Suprapubic skin (tissue), 4 donors: ENCODE results near the gene PRRG4. TPM values are rescaled to one million over a fixed set of nuclear protein-coding genes. Genes with fewer than 3 reads are reported as not detected.

Experiments
- DNase-seq, 2 donors: peaks; one replicate each; pipeline ENCODE4 v3.0.0-alpha.2; 2019; ENCODE audit warnings: low spot score in 2 of 2
- H3K27ac ChIP-seq: fragments of 200-600 bp; sonication (generic); one replicate; pipeline ENCODE4 v1.5.1; 2019
- H3K27me3 ChIP-seq: fragments of 200-600 bp; sonication (generic); one replicate; pipeline ENCODE4 v1.5.1; 2019
- H3K36me3 ChIP-seq: fragments of 200-600 bp; sonication (generic); one replicate; pipeline ENCODE4 v1.5.1; 2019
- H3K4me1 ChIP-seq: fragments of 200-600 bp; sonication (generic); one replicate; pipeline ENCODE4 v1.5.1; 2019
- H3K4me3 ChIP-seq: fragments of 200-600 bp; sonication (generic); one replicate; pipeline ENCODE4 v1.5.1; 2019; ENCODE audit warnings: mild to moderate bottlenecking
- H3K9me3 ChIP-seq: fragments of 200-600 bp; sonication (generic); one replicate; pipeline ENCODE4 v1.5.1; 2019
- CTCF ChIP-seq, 2 donors: fragments of 200-600 bp in 1 of 2; fragments of 450-650 bp in 1 of 2; sonication (generic) in 1 of 2; IDR thresholded peaks; one replicate each; pipeline ENCODE4 v1.5.1; 2016 to 2019; ENCODE audit warnings: antibody characterized with exemption in 2 of 2, mild to moderate bottlenecking in 1 of 2, moderate library complexity in 1 of 2
- EP300 ChIP-seq: sonication (generic); formaldehyde crosslinking; IDR thresholded peaks from one replicate; pipeline ENCODE4 v1.6.1; 2017; ENCODE audit warnings: antibody characterized with exemption
- POLR2A ChIP-seq, 2 donors: fragments of 450-650 bp; IDR thresholded peaks; one replicate each; pipeline ENCODE4 v1.6.1; 2017; ENCODE audit warnings: antibody characterized with exemption in 2 of 2, mild to moderate bottlenecking in 2 of 2, moderate library complexity in 2 of 2
- POLR2AphosphoS5 ChIP-seq, 3 donors: sonication (generic); formaldehyde crosslinking; IDR thresholded peaks; one replicate each; pipeline ENCODE4 v1.6.1; 2017; ENCODE audit warnings: antibody characterized with exemption in 3 of 3
- WGBS: methylation state at CpG from one replicate; pipeline ENCODE4 v1.1.5; 2018; 5-methylcytosine and 5-hydroxymethylcytosine counted together
- total RNA-seq, 4 donors: library from RNA; depleted of rRNA; stranded (reverse); fragments of >200 nt; gene quantifications; one replicate each; pipeline ENCODE4 v1.1.0, GENCODE V29; 2016

Gene PRRG4
- total RNA-seq, 4 donors from 2014 or later: 17.5 to 36.8 (median 34.5) TPM

DNA sequence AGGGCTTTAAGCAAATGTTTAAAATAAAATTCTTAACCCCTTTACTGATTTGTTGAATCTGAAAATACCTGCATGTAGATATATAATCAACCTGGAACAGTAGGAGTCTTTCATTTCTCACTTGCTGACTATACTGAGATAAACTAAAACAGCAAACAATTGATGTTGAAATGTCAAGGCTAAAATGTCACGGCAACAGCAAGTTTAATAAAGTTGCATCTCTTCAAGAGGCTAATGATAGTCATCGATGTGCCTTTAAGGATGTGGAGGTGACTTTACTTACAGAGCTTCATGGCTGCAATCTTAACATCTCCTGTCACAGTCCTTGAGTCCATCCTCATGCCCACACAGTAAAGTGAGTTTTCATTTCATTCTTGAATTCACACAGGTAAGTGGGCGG lies 3.6 kb upstream of the PRRG4 start:
- Histone ChIP-seq H3K27me3 (no peaks in the 10 kb centered on the region), H3K36me3 (no peaks in the 10 kb centered on the region), H3K9me3 (no peaks in the 10 kb centered on the region), H3K27ac (no peak overlapping the region), H3K4me1 (peaks cover 20% of the 10 kb centered on the region), H3K4me3 (no peak overlapping the region)
- DNase-seq: no peak
- WGBS: 58% methylated on average over 3 of the region's 3 CpGs
- TF ChIP-seq EP300: no peak
- TF ChIP-seq POLR2AphosphoS5 (IDR thresholded peaks at IDR 0.05): no peak
- no peak for TF ChIP-seq POLR2A (IDR thresholded peaks at IDR 0.05)
- no peak for TF ChIP-seq CTCF (IDR thresholded peaks at IDR 0.05)

GRCh38 chr11:32827276-32827675 lies 2.5 kb upstream of the PRRG4 start:
- TF ChIP-seq POLR2AphosphoS5 (IDR thresholded peaks at IDR 0.05) (no peak), CTCF (IDR thresholded peaks at IDR 0.05) (no peak), EP300 (no peak), POLR2A (IDR thresholded peaks at IDR 0.05) (no peak)
- Histone ChIP-seq H3K27ac (no peak overlapping the region), H3K27me3 (no peaks in the 10 kb centered on the region), H3K4me3 (no peak overlapping the region), H3K36me3 (no peaks in the 10 kb centered on the region), H3K9me3 (no peaks in the 10 kb centered on the region), H3K4me1 (peaks cover 20% of the 10 kb centered on the region)
- 78% methylated on average over 1 of the region's 1 CpG for WGBS
- no peak for DNase-seq

GRCh38 chr11:32829157-32829679 lies 509 bp upstream of the PRRG4 start:
- Histone ChIP-seq H3K4me3 (peak overlapping the region; percentile 64), H3K36me3 (no peaks in the 10 kb centered on the region), H3K27ac (peak overlapping the region; percentile 83), H3K27me3 (no peaks in the 10 kb centered on the region), H3K4me1 (peaks cover 20% of the 10 kb centered on the region), H3K9me3 (no peaks in the 10 kb centered on the region)
- DNase-seq: no peak
- 3% methylated on average over 11 of the region's 12 CpGs for WGBS
- TF ChIP-seq POLR2A (IDR thresholded peaks at IDR 0.05) (no peak), CTCF (IDR thresholded peaks at IDR 0.05) (no peak), POLR2AphosphoS5 (IDR thresholded peaks at IDR 0.05) (no peak), EP300 (no peak)

DNA sequence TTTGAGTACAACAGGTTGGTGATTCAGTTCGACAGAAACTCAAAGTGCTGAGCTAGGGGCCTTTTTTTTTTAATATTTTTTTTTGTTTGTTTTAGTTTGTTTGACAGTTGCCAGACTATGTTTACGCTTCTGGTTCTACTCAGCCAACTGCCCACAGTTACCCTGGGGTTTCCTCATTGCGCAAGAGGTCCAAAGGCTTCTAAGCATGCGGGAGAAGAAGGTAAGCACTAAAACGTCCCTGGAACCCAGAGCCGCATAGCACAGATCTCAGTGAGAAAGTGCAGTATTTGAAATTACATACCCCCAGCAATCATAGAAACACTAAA lies 649 bp downstream of the PRRG4 start:
- no peaks in the 10 kb centered on the region for H3K9me3 ChIP-seq
- H3K36me3 ChIP-seq: no peaks in the 10 kb centered on the region
- 24% methylated on average over 6 of the region's 6 CpGs for WGBS
- H3K4me1 ChIP-seq: peaks cover 20% of the 10 kb centered on the region
- no peaks in the 10 kb centered on the region for H3K27me3 ChIP-seq
- TF ChIP-seq POLR2A (IDR thresholded peaks at IDR 0.05): no peak
- TF ChIP-seq POLR2AphosphoS5 (IDR thresholded peaks at IDR 0.05): no peak
- no peak for TF ChIP-seq CTCF (IDR thresholded peaks at IDR 0.05)
- no peak for TF ChIP-seq EP300
- no peak for DNase-seq
- H3K4me3 ChIP-seq: peak overlapping the region; percentile 64
- peak overlapping the region; percentile 83 for H3K27ac ChIP-seq

DNA sequence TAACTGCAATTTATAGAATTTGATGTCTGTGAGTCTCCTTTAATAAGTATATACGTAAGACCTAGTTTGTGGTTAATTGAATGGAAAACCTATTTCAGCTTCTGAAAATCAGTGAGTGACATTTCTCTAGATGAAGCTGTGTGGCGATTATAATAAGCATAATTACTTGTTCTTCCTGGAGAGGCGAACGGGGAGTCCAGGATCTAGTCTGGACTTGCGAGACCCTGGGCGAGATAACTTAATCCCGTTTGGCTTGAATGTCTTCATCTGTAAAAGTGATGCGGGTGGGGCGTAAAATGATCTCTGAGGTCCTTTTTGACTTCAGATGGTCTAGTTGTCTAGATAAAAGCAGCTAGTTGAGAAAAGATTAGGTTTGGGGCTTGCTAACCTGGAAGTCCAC lies 1.1 kb downstream of the PRRG4 start:
- Histone ChIP-seq H3K4me1 (peaks cover 20% of the 10 kb centered on the region), H3K27me3 (no peaks in the 10 kb centered on the region), H3K9me3 (no peaks in the 10 kb centered on the region), H3K4me3 (peak overlapping the region; percentile 64), H3K36me3 (no peaks in the 10 kb centered on the region), H3K27ac (peak overlapping the region; percentile 83)
- TF ChIP-seq POLR2AphosphoS5 (IDR thresholded peaks at IDR 0.05) (no peak), POLR2A (IDR thresholded peaks at IDR 0.05) (no peak), EP300 (no peak), CTCF (IDR thresholded peaks at IDR 0.05) (no peak)
- no peak for DNase-seq
- WGBS: 51% methylated on average over 9 of the region's 9 CpGs
